Mesothelial cell of epicardium (in vitro differentiated cells): Measurements from ENCODE around the gene CGB3. TPM values are rescaled to one million over a fixed set of nuclear protein-coding genes. Genes with fewer than 3 reads are reported as not detected.
A peak's percentile ranks its signal among the peaks of the same experiment; 100 is the strongest.
"Not testable (repeated sequence)": the region's sequence is repeated elsewhere in the genome, so short reads cannot be mapped to it uniquely, and the experiment has no call there.

Source experiments
- DNase-seq, 2 experiments: peaks; one replicate each; pipeline ENCODE4 v3.0.0; 2021; ENCODE audit warnings: low spot score in 2 of 2; ENCODE audit not compliant: unreplicated experiment in 2 of 2
- H3K27ac Mint-ChIP-seq: 2 replicates; pipeline ENCODE4 v1.8.0; 2021; ENCODE audit warnings: mixed read lengths
- H3K27me3 Mint-ChIP-seq: 2 replicates; pipeline ENCODE4 v1.8.0; 2021; ENCODE audit warnings: low read depth, mixed read lengths
- H3K36me3 Mint-ChIP-seq: 2 replicates; pipeline ENCODE4 v1.8.0; 2021; ENCODE audit warnings: mixed read lengths
- H3K4me1 Mint-ChIP-seq: 2 replicates; pipeline ENCODE4 v1.8.0; 2021; ENCODE audit warnings: mixed read lengths
- H3K4me3 Mint-ChIP-seq: 2 replicates; pipeline ENCODE4 v1.8.0; 2021; ENCODE audit warnings: mild to moderate bottlenecking, moderate library complexity, mixed read lengths
- H3K9me3 Mint-ChIP-seq: 2 replicates; pipeline ENCODE4 v1.8.0; 2021; ENCODE audit warnings: mixed read lengths
- CTCF ChIP-seq: fragments of 200-600 bp; sonication (generic); IDR thresholded peaks from one replicate; pipeline ENCODE4 v1.5.0; 2021; ENCODE audit warnings: antibody characterized with exemption; ENCODE audit not compliant: unreplicated experiment
- total RNA-seq: library from RNA; stranded (reverse); gene quantifications from 3 replicates; pipeline ENCODE4 v1.2.1, GENCODE V29; 2021

CGB3 gene
- total RNA-seq, 1 donor from 2014 or later, result not detected

GRCh38 chr19:49022116-49022515 is 2.0 kb downstream of the CGB3 start:
- H3K27me3 Mint-ChIP-seq, result peaks cover 41% of the 10 kb centered on the region
- H3K4me1 Mint-ChIP-seq, result peaks cover 6% of the 10 kb centered on the region
- H3K27ac Mint-ChIP-seq, result no peak overlapping the region
- no peak overlapping the region for H3K4me3 Mint-ChIP-seq
- H3K36me3 Mint-ChIP-seq, result no peaks in the 10 kb centered on the region
- no peak for TF ChIP-seq CTCF
- DNase-seq, result no peak
- H3K9me3 Mint-ChIP-seq, result no peaks in the 10 kb centered on the region

GRCh38 chr19:49020931-49021895 is 2.9 kb downstream of the CGB3 start:
- Mint-ChIP-seq H3K4me3 (no peak overlapping the region), H3K27me3 (peaks cover 41% of the 10 kb centered on the region), H3K9me3 (no peaks in the 10 kb centered on the region), H3K36me3 (no peaks in the 10 kb centered on the region), H3K4me1 (peaks cover 6% of the 10 kb centered on the region), H3K27ac (no peak overlapping the region)
- no peak for TF ChIP-seq CTCF
- no peak for DNase-seq

GRCh38 chr19:49020342-49020741 is 3.8 kb downstream of the CGB3 start:
- Mint-ChIP-seq H3K27me3 (peaks cover 41% of the 10 kb centered on the region), H3K27ac (no peak overlapping the region), H3K9me3 (no peaks in the 10 kb centered on the region), H3K4me1 (peaks cover 6% of the 10 kb centered on the region), H3K36me3 (peaks cover 6% of the 10 kb centered on the region), H3K4me3 (no peak overlapping the region)
- TF ChIP-seq CTCF, result no peak
- no peak for DNase-seq

DNA sequence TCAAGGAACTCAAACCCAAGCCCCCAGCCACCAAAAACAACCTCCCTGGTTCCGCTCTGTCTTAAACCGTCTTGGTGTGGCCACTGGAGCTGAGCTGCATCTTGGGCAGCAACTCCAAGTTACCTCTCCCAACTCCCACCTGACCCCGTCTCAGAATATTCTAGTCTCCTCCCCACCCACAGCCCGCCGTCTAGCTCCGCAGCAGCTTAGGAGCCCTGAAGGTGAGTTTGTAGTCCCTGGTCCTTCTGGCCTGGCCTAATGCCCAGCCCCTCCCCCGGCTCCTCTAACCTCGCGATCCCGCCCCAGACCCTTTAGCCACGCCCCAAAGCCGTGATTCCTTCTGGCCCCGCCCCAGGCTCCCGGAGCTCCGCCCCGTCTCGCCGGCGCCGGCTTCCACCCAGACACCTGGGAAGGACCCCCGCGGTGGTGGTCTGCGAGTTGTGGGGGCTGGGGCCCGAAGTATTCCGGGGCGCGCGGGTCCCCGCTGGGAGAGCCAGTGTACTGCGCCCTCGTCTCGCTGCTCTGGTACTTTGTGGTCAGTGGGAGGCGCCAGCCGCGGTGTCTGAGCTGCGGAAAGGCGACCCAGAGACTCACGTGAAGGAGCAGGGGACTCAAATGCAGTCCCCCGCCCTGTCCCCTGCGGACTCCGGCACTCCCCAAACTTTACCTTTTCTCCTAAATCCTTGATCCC is 4.7 kb downstream of the CGB3 start:
- TF ChIP-seq CTCF, result peak; percentile 14
- Mint-ChIP-seq H3K9me3 (no peaks in the 10 kb centered on the region), H3K27ac (no peak overlapping the region), H3K4me3 (peak overlapping the region; percentile 13), H3K27me3 (peaks cover 41% of the 10 kb centered on the region), H3K36me3 (peaks cover 7% of the 10 kb centered on the region), H3K4me1 (peaks cover 6% of the 10 kb centered on the region)
- DNase-seq, result no peak

- H3K9me3 Mint-ChIP-seq, H3K4me1 Mint-ChIP-seq, DNase-seq, H3K27ac Mint-ChIP-seq: not testable (repeated sequence)
- peaks cover 13% of the 10 kb centered on the region for H3K36me3 Mint-ChIP-seq
- H3K27me3 Mint-ChIP-seq, result peaks cover 41% of the 10 kb centered on the region
- H3K4me3 Mint-ChIP-seq, result peak overlapping the region; percentile 48
Observed at GRCh38 chr19:49018388-49019241, 5.5 kb downstream of the CGB3 start.
